Neural cell (in vitro differentiated cells): ENCODE measurements around the gene PTHLH. TPM values are rescaled to one million over a fixed set of nuclear protein-coding genes. Genes with fewer than 3 reads are reported as not detected.

Experiments
- H2AFZ ChIP-seq: fragments of 200-600, 300-800 bp; sonication (generic), shearing (Covaris generic); 2 replicates; pipeline ENCODE4 v1.6.0; 2014; ENCODE audit warnings: low read depth, mild to moderate bottlenecking, antibody characterized with exemption, low read length, moderate library complexity
- H3F3A ChIP-seq: fragments of 200-600 bp; shearing (Covaris generic); 2 replicates; pipeline ENCODE4 v1.6.1; 2016; ENCODE audit warnings: mild to moderate bottlenecking, moderate library complexity, mixed read lengths, antibody characterized with exemption, low read length; ENCODE audit not compliant: insufficient read depth, poor library complexity, severe bottlenecking
- H3K27ac ChIP-seq: fragments of 200-600, 300-800 bp; sonication (generic), shearing (Covaris generic); 2 replicates; pipeline ENCODE4 v1.5.1; 2014; ENCODE audit warnings: mild to moderate bottlenecking, low read length, moderate library complexity
- H3K27me3 ChIP-seq: fragments of 300-800, 200-600 bp; sonication (generic), shearing (Covaris generic); 2 replicates; pipeline ENCODE4 v1.6.0; 2014; ENCODE audit warnings: mild to moderate bottlenecking, low read depth, low read length, moderate library complexity; ENCODE audit not compliant: insufficient read depth
- H3K36me3 ChIP-seq: fragments of 300-800, 200-600 bp; sonication (generic), shearing (Covaris generic); 2 replicates; pipeline ENCODE4 v1.5.1; 2014; ENCODE audit warnings: mild to moderate bottlenecking, antibody characterized with exemption, low read length, moderate library complexity; ENCODE audit not compliant: insufficient read depth
- H3K4me2 ChIP-seq: fragments of 300-800, 200-600 bp; sonication (generic), shearing (Covaris generic); 2 replicates; pipeline ENCODE4 v1.6.0; 2014; ENCODE audit warnings: mild to moderate bottlenecking, low read length
- H3K4me3 ChIP-seq: fragments of 300-800, 200-600 bp; sonication (generic), shearing (Covaris generic); 2 replicates; pipeline ENCODE4 v1.5.1; 2014; ENCODE audit warnings: mild to moderate bottlenecking, low read length, moderate library complexity
- H3K79me2 ChIP-seq: fragments of 200-600 bp; shearing (Covaris generic); replicated peaks from 2 replicates; pipeline ENCODE4 v1.6.0; 2014; ENCODE audit warnings: mild to moderate bottlenecking, low read length, moderate library complexity; ENCODE audit not compliant: insufficient read depth
- H3K9ac ChIP-seq: fragments of 300-800, 200-600 bp; sonication (generic), shearing (Covaris generic); 2 replicates; pipeline ENCODE4 v1.6.1; 2016; ENCODE audit warnings: mild to moderate bottlenecking, low read length, mixed read lengths
- H3K9me2 ChIP-seq: fragments of 200-600 bp; shearing (Covaris generic); 2 replicates; pipeline ENCODE4 v1.6.1; 2016; ENCODE audit warnings: mild to moderate bottlenecking, low read length, mixed read lengths; ENCODE audit not compliant: insufficient read depth
- H3K9me3 ChIP-seq: fragments of 200-600, 300-800 bp; sonication (generic), shearing (Covaris generic); 2 replicates; pipeline ENCODE4 v1.6.1; 2016; ENCODE audit warnings: mild to moderate bottlenecking, mixed run types, low read length, moderate library complexity, mixed read lengths
- H4K20me1 ChIP-seq: fragments of 200-600 bp; shearing (Covaris generic); 2 replicates; pipeline ENCODE4 v1.6.1; 2016; ENCODE audit warnings: mild to moderate bottlenecking, mixed run types; ENCODE audit not compliant: insufficient read depth
- CTCF ChIP-seq: fragments of 450-650 bp; IDR thresholded peaks from 2 replicates; pipeline ENCODE4 v1.5.1; 2014; ENCODE audit warnings: antibody characterized with exemption, mild to moderate bottlenecking, moderate library complexity; ENCODE audit not compliant: poor library complexity, severe bottlenecking
- EP300 ChIP-seq: fragments of 450-650 bp; conservative IDR thresholded peaks from 2 replicates; pipeline ENCODE4 v1.6.1; 2014; ENCODE audit warnings: antibody characterized with exemption, mild to moderate bottlenecking, moderate library complexity; ENCODE audit not compliant: poor library complexity, severe bottlenecking
- EZH2 ChIP-seq: fragments of 200-600, 300-800 bp; shearing (Covaris generic), sonication (generic); IDR thresholded peaks from 2 replicates; pipeline ENCODE4 v1.6.1; 2014; ENCODE audit warnings: antibody characterized with exemption, low read length, borderline replicate concordance, mild to moderate bottlenecking; ENCODE audit not compliant: insufficient read depth, poor library complexity, severe bottlenecking
- MXI1 ChIP-seq: fragments of 450-650 bp; conservative IDR thresholded peaks from 2 replicates; pipeline ENCODE4 v1.6.1; 2014; ENCODE audit warnings: antibody characterized with exemption, mild to moderate bottlenecking; ENCODE audit not compliant: poor library complexity, severe bottlenecking
- POLR2AphosphoS5 ChIP-seq: IDR thresholded peaks from 2 replicates; pipeline ENCODE4 v1.6.1; 2012
- RAD21 ChIP-seq: fragments of 450-650 bp; conservative IDR thresholded peaks from 2 replicates; pipeline ENCODE4 v1.6.1; 2014; ENCODE audit warnings: antibody characterized with exemption, mild to moderate bottlenecking, moderate library complexity
- REST ChIP-seq: IDR thresholded peaks from 2 replicates; pipeline ENCODE4 v1.6.1; 2012; ENCODE audit warnings: borderline replicate concordance
- SMC3 ChIP-seq: fragments of 450-650 bp; conservative IDR thresholded peaks from 2 replicates; pipeline ENCODE4 v1.6.1; 2014; ENCODE audit warnings: antibody characterized with exemption, mild to moderate bottlenecking, moderate library complexity; ENCODE audit not compliant: poor library complexity
- TAF1 ChIP-seq: IDR thresholded peaks from 2 replicates; pipeline ENCODE4 v1.6.1; 2012; ENCODE audit warnings: low read depth
- polyA plus RNA-seq: library from polyadenylated mRNA; depleted of rRNA; stranded (reverse); fragments of >200 nt; gene quantifications from 2 replicates; pipeline ENCODE4 v1.2.3, GENCODE V29; 2014

The PTHLH gene
- polyA plus RNA-seq, 1 donor from 2014 or later = 0.22 TPM

DNA sequence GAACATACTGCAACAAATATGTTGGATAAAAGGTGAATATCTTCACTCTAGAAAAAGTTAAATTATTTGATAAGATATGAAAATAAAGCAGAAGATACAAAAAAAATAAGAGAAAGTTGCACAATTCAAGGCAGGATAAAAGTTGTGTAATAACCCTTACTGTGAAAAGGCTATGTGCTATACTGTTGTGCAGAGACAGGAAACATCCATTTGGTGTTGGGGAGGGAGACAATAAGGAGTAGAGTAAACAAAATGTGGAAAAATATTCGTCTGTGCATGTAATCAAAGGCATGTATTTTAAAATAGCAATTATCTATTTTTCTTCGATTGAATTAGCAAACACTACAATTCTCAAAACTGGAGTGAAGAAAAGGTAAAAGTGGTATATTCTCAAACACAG lies 34.8 kb downstream of the PTHLH start:
- TF ChIP-seq EZH2 = no peak
- TF ChIP-seq SMC3 = no peak
- TF ChIP-seq TAF1 = no peak
- no peak for TF ChIP-seq RAD21
- TF ChIP-seq CTCF = no peak
- no peak for TF ChIP-seq MXI1
- TF ChIP-seq POLR2AphosphoS5 = no peak
- TF ChIP-seq EP300 = no peak
- TF ChIP-seq REST = no peak
- H3K9ac ChIP-seq = no peak overlapping the region

DNA sequence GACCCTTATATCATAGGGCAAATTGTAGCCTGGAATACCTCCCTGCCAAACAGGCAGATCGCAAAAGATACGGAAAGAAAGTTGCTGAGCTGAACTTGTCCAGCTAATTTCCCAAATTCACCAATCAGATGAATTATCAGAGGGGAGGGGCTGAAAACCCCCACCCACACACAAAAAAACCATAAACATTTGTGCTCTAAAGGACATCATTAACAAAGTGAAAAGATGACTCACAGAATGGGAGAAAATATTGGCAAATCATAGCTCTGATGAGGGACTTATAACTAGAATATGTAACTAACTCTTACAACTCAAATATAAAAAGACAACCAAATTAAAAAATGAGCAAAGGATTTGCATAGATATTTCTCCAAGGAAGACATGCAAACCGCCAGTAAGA lies 36.3 kb downstream of the PTHLH start:
- TF ChIP-seq RAD21 (no peak), TAF1 (no peak), SMC3 (no peak)
- no peaks in the 10 kb centered on the region for H3K27me3 ChIP-seq
- H4K20me1 ChIP-seq = no peaks in the 10 kb centered on the region
- H3K9me2 ChIP-seq = no peaks in the 10 kb centered on the region
- no peak overlapping the region for H3K27ac ChIP-seq
- no peaks in the 10 kb centered on the region for H3K36me3 ChIP-seq
- no peak overlapping the region for H3K9ac ChIP-seq
- H3K4me3 ChIP-seq = no peak overlapping the region
- no peaks in the 10 kb centered on the region for H3F3A ChIP-seq
- H3K79me2 ChIP-seq = no peaks in the 10 kb centered on the region
- H3K9me3 ChIP-seq = no peaks in the 10 kb centered on the region
- no peak overlapping the region for H3K4me2 ChIP-seq
- no peak overlapping the region for H2AFZ ChIP-seq

More for the DNA sequence above, 34.8 kb downstream of the PTHLH start:
- Histone ChIP-seq H3K9me3 (no peaks in the 10 kb centered on the region), H3K79me2 (no peaks in the 10 kb centered on the region), H4K20me1 (no peaks in the 10 kb centered on the region), H3K36me3 (no peaks in the 10 kb centered on the region), H3K9me2 (no peaks in the 10 kb centered on the region), H3K27ac (no peak overlapping the region), H3K4me3 (no peak overlapping the region), H3F3A (no peaks in the 10 kb centered on the region), H2AFZ (no peak overlapping the region), H3K4me2 (no peak overlapping the region), H3K27me3 (no peaks in the 10 kb centered on the region)

- Histone ChIP-seq H3K9me2 (no peaks in the 10 kb centered on the region), H3K9ac (no peak overlapping the region), H3K27me3 (no peaks in the 10 kb centered on the region), H3K4me2 (no peak overlapping the region), H3K36me3 (no peaks in the 10 kb centered on the region), H3K4me3 (no peak overlapping the region), H3F3A (no peaks in the 10 kb centered on the region), H2AFZ (no peak overlapping the region), H3K79me2 (no peaks in the 10 kb centered on the region), H3K9me3 (no peaks in the 10 kb centered on the region), H4K20me1 (no peaks in the 10 kb centered on the region), H3K27ac (no peak overlapping the region)
- TF ChIP-seq EP300 (no peak), CTCF (no peak), SMC3 (no peak), RAD21 (no peak), REST (no peak), POLR2AphosphoS5 (no peak), MXI1 (no peak), TAF1 (no peak), EZH2 (no peak)
These were observed 38.3 kb downstream of the PTHLH start for GRCh38 chr12:27934276-27934675.
